Mesendoderm (in vitro differentiated cells): ENCODE measurements around the gene GNGT2.

ENCODE experiments used
- DNase-seq: peaks from one replicate; pipeline ENCODE4 v3.0.0; 2013
- H2AK5ac ChIP-seq: 2 replicates; pipeline ENCODE4 v1.6.1; 2013; ENCODE audit warnings: low read length, inconsistent platforms
- H2BK120ac ChIP-seq: 2 replicates; pipeline ENCODE4 v1.6.1; 2013; ENCODE audit warnings: low read depth, mild to moderate bottlenecking, low read length, moderate library complexity, mixed read lengths
- H2BK15ac ChIP-seq: replicated peaks from 2 replicates; pipeline ENCODE4 v1.6.1; 2013; ENCODE audit warnings: low read depth, mild to moderate bottlenecking, moderate library complexity
- H2BK5ac ChIP-seq: 2 replicates; pipeline ENCODE4 v1.6.1; 2013; ENCODE audit warnings: low read length, inconsistent platforms
- H3K18ac ChIP-seq: 2 replicates; pipeline ENCODE4 v1.6.1; 2013; ENCODE audit warnings: mild to moderate bottlenecking, low read length, mixed read lengths
- H3K23ac ChIP-seq: one replicate; pipeline ENCODE4 v1.6.1; 2013; ENCODE audit warnings: low read length
- H3K27ac ChIP-seq: 2 replicates; pipeline ENCODE4 v1.5.1; 2013; ENCODE audit warnings: low read depth, mild to moderate bottlenecking, inconsistent platforms, low read length, moderate library complexity
- H3K27me3 ChIP-seq: 2 replicates; pipeline ENCODE4 v1.6.1; 2013; ENCODE audit warnings: low read length, control low read depth, mild to moderate bottlenecking, inconsistent platforms; ENCODE audit not compliant: insufficient read depth, poor library complexity
- H3K36me3 ChIP-seq: 2 replicates; pipeline ENCODE4 v1.6.1; 2013; ENCODE audit warnings: low read length, inconsistent platforms; ENCODE audit not compliant: control insufficient read depth, insufficient read depth
- H3K4ac ChIP-seq: one replicate; pipeline ENCODE4 v1.6.1; 2013; ENCODE audit warnings: low read depth, mild to moderate bottlenecking, low read length, moderate library complexity
- H3K4me1 ChIP-seq: 2 replicates; pipeline ENCODE4 v1.6.1; 2013; ENCODE audit warnings: low read depth, low read length, inconsistent platforms; ENCODE audit not compliant: control insufficient read depth
- H3K4me2 ChIP-seq: 2 replicates; pipeline ENCODE4 v1.6.1; 2013; ENCODE audit warnings: low read length
- H3K4me3 ChIP-seq: 2 replicates; pipeline ENCODE4 v1.5.1; 2013; ENCODE audit warnings: mild to moderate bottlenecking, low read length
- H3K56ac ChIP-seq: one replicate; pipeline ENCODE4 v1.6.1; 2013; ENCODE audit warnings: low read length
- H3K79me1 ChIP-seq: 2 replicates; pipeline ENCODE4 v1.6.1; 2013; ENCODE audit warnings: low read length, inconsistent platforms
- H3K79me2 ChIP-seq: 2 replicates; pipeline ENCODE4 v1.6.1; 2013; ENCODE audit warnings: mild to moderate bottlenecking, low read length; ENCODE audit not compliant: control insufficient read depth, insufficient read depth
- H3K9ac ChIP-seq: 2 replicates; pipeline ENCODE4 v1.6.1; 2013; ENCODE audit warnings: low read length, inconsistent platforms
- H4K5ac ChIP-seq: one replicate; pipeline ENCODE4 v1.6.1; 2013; ENCODE audit warnings: low read length
- H4K8ac ChIP-seq: one replicate; pipeline ENCODE4 v1.6.1; 2013; ENCODE audit warnings: low read depth, mild to moderate bottlenecking, control low read depth, low read length, moderate library complexity
- WGBS: extraction: QIAGEN DNeasy Blood & Tissue Kit; methylation state at CpG from one replicate; pipeline ENCODE4 v1.1.7; 2013; ENCODE audit warnings: low lambda C conversion rate, missing lambda C conversion rate; ENCODE audit not compliant: insufficient coverage; ENCODE audit errors: extremely low coverage; 5-methylcytosine and 5-hydroxymethylcytosine counted together

Gene GNGT2

GRCh38 chr17:49223168-49223516, 12.8 kb upstream of the GNGT2 start:
- H3K79me1 ChIP-seq = no peaks in the 10 kb centered on the region
- H3K9ac ChIP-seq = no peak overlapping the region
- H3K4me1 ChIP-seq = peaks cover 1% of the 10 kb centered on the region
- H3K4ac ChIP-seq = no peak overlapping the region
- H3K36me3 ChIP-seq = no peaks in the 10 kb centered on the region
- no peak overlapping the region for H3K18ac ChIP-seq
- no peak overlapping the region for H3K27ac ChIP-seq
- WGBS = no CpG with 5 or more reads among the region's 9 CpGs
- no peak overlapping the region for H4K5ac ChIP-seq
- H2AK5ac ChIP-seq = no peak overlapping the region
- no peaks in the 10 kb centered on the region for H3K79me2 ChIP-seq
- no peak for DNase-seq
- H3K27me3 ChIP-seq = peaks cover 16% of the 10 kb centered on the region
- H3K23ac ChIP-seq = no peak overlapping the region
- H3K4me3 ChIP-seq = no peak overlapping the region
- H2BK5ac ChIP-seq = no peak overlapping the region
- H2BK15ac ChIP-seq = no peak overlapping the region
- no peak overlapping the region for H3K4me2 ChIP-seq
- no peak overlapping the region for H4K8ac ChIP-seq
- no peak overlapping the region for H3K56ac ChIP-seq
- no peak overlapping the region for H2BK120ac ChIP-seq

DNA sequence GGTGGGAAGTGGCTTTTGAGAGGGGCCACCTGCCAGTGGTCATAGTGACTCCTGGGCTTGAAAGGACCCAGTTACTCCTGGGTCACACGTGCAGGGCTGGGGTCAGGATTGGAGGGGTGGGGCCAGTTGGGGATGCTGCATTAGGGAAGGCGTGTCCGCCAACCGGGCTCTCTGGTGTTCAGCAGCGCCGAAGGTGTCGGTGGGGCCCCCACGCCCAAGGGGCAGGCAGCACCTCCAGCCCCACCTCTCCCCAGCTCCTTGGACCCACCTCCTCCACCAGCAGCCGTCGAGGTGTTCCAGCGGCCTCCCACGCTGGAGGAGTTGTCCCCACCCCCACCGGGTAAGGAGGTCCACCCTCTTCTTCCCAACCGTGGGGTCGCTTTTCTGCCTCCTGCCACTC, 9.6 kb upstream of the GNGT2 start:
- Histone ChIP-seq H3K27me3 (peaks cover 9% of the 10 kb centered on the region), H3K27ac (no peak overlapping the region), H2BK120ac (no peak overlapping the region), H2BK5ac (no peak overlapping the region), H4K8ac (no peak overlapping the region), H3K18ac (no peak overlapping the region), H3K79me1 (no peaks in the 10 kb centered on the region), H3K9ac (no peak overlapping the region), H3K4me2 (no peak overlapping the region), H3K36me3 (no peaks in the 10 kb centered on the region), H2BK15ac (no peak overlapping the region), H3K56ac (no peak overlapping the region), H3K4me1 (no peaks in the 10 kb centered on the region), H2AK5ac (no peak overlapping the region), H3K79me2 (no peaks in the 10 kb centered on the region), H3K23ac (no peak overlapping the region), H3K4me3 (no peak overlapping the region), H3K4ac (no peak overlapping the region), H4K5ac (no peak overlapping the region)
- WGBS = no CpG with 5 or more reads among the region's 15 CpGs
- DNase-seq = no peak

DNA sequence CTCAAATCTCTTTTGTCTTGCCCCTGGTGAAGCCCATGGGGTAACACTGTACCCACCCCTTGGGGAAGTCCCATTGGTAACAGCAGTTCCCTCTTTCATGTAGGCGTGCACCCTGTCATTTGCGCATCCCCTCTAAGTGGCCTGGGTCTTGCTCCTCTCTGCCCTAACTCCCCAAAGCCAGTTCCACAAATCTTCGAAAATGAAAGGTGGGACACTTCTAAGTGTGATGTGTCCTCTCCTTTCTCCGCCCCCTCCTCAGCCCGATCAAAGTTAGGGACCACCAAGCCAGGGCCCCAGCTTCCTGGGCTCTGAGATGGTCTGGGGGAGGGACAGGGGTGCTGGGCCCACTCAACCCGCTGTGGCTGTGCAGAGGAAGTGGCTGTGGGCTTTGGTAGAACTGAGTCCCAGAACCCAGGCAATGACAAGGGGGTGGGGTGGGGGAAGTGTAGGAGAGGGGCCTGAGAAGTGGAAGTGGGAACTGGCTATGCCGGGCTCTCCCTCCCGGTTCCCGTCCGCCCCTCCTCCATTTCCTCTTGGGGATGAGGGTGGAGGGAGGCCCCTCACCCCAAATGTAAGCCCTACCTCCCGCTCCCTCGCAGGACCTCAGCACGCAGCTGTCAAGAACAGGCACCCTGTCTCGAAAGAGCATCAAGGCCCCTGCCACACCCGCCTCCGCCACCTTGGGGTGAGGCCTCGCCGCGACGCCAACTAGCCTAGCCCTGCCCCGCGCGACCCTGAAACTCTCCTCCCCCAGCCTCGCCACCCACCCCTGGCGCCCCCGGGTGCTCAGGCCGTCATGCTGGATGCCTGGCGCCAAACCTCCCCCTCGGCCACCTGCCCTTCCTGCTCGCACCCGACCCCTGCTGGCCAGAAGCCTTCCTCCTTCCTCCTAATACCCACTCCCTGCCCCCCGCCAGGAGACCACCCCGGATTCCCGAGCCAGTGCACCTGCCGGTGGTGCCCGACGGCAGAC, 8.9 kb upstream of the GNGT2 start:
- no peaks in the 10 kb centered on the region for H3K36me3 ChIP-seq
- no peaks in the 10 kb centered on the region for H3K79me1 ChIP-seq
- no peaks in the 10 kb centered on the region for H3K4me1 ChIP-seq
- H3K4me2 ChIP-seq = no peak overlapping the region
- no peak overlapping the region for H3K9ac ChIP-seq
- H2BK15ac ChIP-seq = no peak overlapping the region
- H3K4ac ChIP-seq = no peak overlapping the region
- H3K4me3 ChIP-seq = no peak overlapping the region
- no peak overlapping the region for H2BK5ac ChIP-seq
- H4K5ac ChIP-seq = no peak overlapping the region
- WGBS = no CpG with 5 or more reads among the region's 37 CpGs
- DNase-seq = no peak
- H3K27me3 ChIP-seq = peaks cover 7% of the 10 kb centered on the region
- H4K8ac ChIP-seq = no peak overlapping the region
- H3K23ac ChIP-seq = no peak overlapping the region
- H3K27ac ChIP-seq = no peak overlapping the region
- no peak overlapping the region for H2AK5ac ChIP-seq
- H2BK120ac ChIP-seq = no peak overlapping the region
- no peaks in the 10 kb centered on the region for H3K79me2 ChIP-seq
- no peak overlapping the region for H3K18ac ChIP-seq
- H3K56ac ChIP-seq = no peak overlapping the region

DNA sequence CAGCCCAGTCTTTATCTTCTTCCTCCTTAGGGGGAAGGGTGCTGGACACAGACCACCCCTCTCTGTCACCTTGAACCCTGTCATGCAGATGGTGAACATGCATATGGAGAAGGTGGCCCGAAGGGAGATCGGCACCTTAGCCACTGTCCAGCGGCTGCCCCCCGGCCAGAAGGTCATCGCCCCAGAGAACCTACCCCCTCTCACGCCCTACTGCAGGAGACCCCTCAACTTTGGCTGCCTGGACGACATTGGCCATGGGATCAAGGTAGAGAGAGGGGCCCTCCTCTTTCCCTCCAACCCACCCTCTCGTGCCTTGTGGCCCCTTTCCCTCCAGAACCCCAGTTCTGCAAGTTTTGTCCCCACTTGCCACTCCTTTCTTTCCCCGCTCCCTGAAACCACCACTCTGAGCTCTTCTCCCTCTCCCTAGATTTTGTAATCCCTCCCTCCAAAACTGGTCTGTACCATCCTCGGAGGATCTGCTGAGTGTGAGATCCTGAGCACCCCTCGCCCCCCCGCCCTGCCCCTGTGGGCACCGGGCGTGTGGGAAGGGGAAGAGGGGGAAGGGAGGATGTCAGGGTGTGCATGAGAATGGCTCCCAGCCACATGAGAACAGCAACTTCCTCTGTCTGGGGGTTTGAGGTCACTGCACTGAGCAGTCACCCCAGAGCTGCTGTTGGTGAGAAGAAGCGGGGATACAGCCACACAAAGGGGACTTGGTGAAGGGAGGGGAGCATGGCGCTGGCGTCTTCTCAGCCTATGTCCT, 7.5 kb upstream of the GNGT2 start:
- H3K27ac ChIP-seq = no peak overlapping the region
- H3K4me3 ChIP-seq = no peak overlapping the region
- no CpG with 5 or more reads among the region's 17 CpGs for WGBS
- H3K9ac ChIP-seq = no peak overlapping the region
- no peak overlapping the region for H2BK15ac ChIP-seq
- H2BK5ac ChIP-seq = no peak overlapping the region
- no peak overlapping the region for H3K56ac ChIP-seq
- no peak overlapping the region for H3K4ac ChIP-seq
- H4K8ac ChIP-seq = no peak overlapping the region
- no peak overlapping the region for H2AK5ac ChIP-seq
- H3K18ac ChIP-seq = no peak overlapping the region
- H3K23ac ChIP-seq = no peak overlapping the region
- no peak overlapping the region for H4K5ac ChIP-seq
- H3K79me2 ChIP-seq = no peaks in the 10 kb centered on the region
- H3K36me3 ChIP-seq = no peaks in the 10 kb centered on the region
- no peak overlapping the region for H2BK120ac ChIP-seq
- DNase-seq = no peak
- H3K27me3 ChIP-seq = no peaks in the 10 kb centered on the region
- H3K79me1 ChIP-seq = no peaks in the 10 kb centered on the region
- H3K4me2 ChIP-seq = no peak overlapping the region
- no peaks in the 10 kb centered on the region for H3K4me1 ChIP-seq

DNA sequence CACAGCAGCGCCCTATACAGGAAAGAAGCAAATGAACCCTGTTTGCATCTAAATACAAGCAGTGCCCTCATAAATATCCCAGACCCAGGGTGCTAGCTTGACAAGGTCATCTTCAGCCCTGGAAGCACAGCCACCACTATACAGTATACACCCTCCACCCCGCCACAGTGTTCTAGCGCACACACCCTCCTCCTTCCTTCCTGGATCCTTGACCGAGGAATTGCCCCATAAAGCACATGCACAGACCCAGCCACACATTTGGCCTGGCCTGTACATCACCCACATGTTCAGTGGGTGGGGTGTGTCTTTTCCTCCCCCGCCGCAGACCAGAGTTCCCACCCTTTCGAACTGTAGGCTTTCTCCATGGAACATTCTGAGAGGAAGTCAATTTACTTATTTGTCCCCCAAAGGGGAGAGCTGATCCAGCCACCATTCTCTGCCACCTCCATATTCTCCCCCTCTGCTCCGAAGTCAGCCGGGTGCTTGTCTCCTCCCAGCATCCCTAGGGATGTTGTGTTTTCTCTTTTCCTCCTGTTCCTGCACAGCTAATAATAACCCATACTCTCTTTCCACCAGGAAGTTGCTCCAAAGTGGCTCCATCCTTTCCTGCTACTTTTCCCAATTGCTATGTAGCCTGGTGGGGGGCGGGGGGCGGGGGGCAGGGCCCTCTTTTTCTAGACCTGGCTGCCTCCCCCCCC, 6.7 kb upstream of the GNGT2 start:
- H2BK120ac ChIP-seq = no peak overlapping the region
- H3K9ac ChIP-seq = no peak overlapping the region
- H3K56ac ChIP-seq = no peak overlapping the region
- DNase-seq = no peak
- H3K23ac ChIP-seq = no peak overlapping the region
- no peak overlapping the region for H3K27ac ChIP-seq
- H3K27me3 ChIP-seq = no peaks in the 10 kb centered on the region
- no peaks in the 10 kb centered on the region for H3K79me1 ChIP-seq
- no peak overlapping the region for H2BK15ac ChIP-seq
- H3K4me3 ChIP-seq = no peak overlapping the region
- H3K4me1 ChIP-seq = no peaks in the 10 kb centered on the region
- no peak overlapping the region for H2BK5ac ChIP-seq
- no peaks in the 10 kb centered on the region for H3K36me3 ChIP-seq
- H3K4me2 ChIP-seq = no peak overlapping the region
- WGBS = no CpG with 5 or more reads among the region's 11 CpGs
- H4K5ac ChIP-seq = no peak overlapping the region
- no peak overlapping the region for H3K4ac ChIP-seq
- no peak overlapping the region for H2AK5ac ChIP-seq
- H3K79me2 ChIP-seq = no peaks in the 10 kb centered on the region
- no peak overlapping the region for H3K18ac ChIP-seq
- H4K8ac ChIP-seq = no peak overlapping the region
